Spleen (tissue), 11 donors: ENCODE measurements around the gene HOXC12. TPM values are rescaled to one million over a fixed set of nuclear protein-coding genes. Genes with fewer than 3 reads are reported as not detected.

Source experiments
- DNase-seq: peaks from one replicate; pipeline ENCODE4 v3.0.0-alpha.2; 2020
- H3K27ac ChIP-seq, 8 donors: fragments of 200-600 bp; sonication (generic) in 7 of 8; 1 replicate in 4 of 8; 2 replicates in 4 of 8; pipeline versions ENCODE4 v1.5.0 to v1.8.0; 2016 to 2021; ENCODE audit warnings: inconsistent platforms in 4 of 8, mild to moderate bottlenecking in 4 of 8, moderate library complexity in 1 of 8
- H3K27me3 ChIP-seq, 7 donors: fragments of 200-600 bp; sonication (generic) in 6 of 7; replicated peaks in 1 of 7; 1 replicate in 4 of 7; 2 replicates in 3 of 7; pipeline versions ENCODE4 v1.5.0 to v1.8.0; 2016 to 2021; ENCODE audit warnings: inconsistent platforms in 3 of 7, mild to moderate bottlenecking in 1 of 7
- H3K36me3 ChIP-seq, 6 donors: fragments of 200-600 bp; sonication (generic) in 5 of 6; 1 replicate in 4 of 6; 2 replicates in 2 of 6; pipeline versions ENCODE4 v1.5.0 to v1.8.0; 2016 to 2021; ENCODE audit warnings: inconsistent platforms in 2 of 6
- H3K4me1 ChIP-seq, 6 donors: fragments of 200-600 bp; sonication (generic) in 5 of 6; 1 replicate in 3 of 6; 2 replicates in 3 of 6; pipeline versions ENCODE4 v1.5.0 to v1.8.0; 2016 to 2021; ENCODE audit warnings: inconsistent platforms in 3 of 6
- H3K4me3 ChIP-seq, 8 donors: fragments of 200-600 bp; sonication (generic) in 7 of 8; 1 replicate in 4 of 8; 2 replicates in 4 of 8; pipeline versions ENCODE4 v1.5.0 to v1.8.0; 2016 to 2021; ENCODE audit warnings: inconsistent platforms in 4 of 8, mild to moderate bottlenecking in 4 of 8, moderate library complexity in 2 of 8
- H3K9me3 ChIP-seq, 8 donors: fragments of 200-600 bp; sonication (generic) in 7 of 8; 1 replicate in 4 of 8; 2 replicates in 4 of 8; pipeline versions ENCODE4 v1.5.0 to v1.8.0; 2016 to 2021; ENCODE audit warnings: inconsistent platforms in 4 of 8
- POLR2A ChIP-seq, 3 donors: fragments of 450-650 bp; IDR thresholded peaks; one replicate each; pipeline ENCODE4 v1.5.1; 2017; ENCODE audit warnings: antibody characterized with exemption in 3 of 3, mild to moderate bottlenecking in 1 of 3
- POLR2AphosphoS5 ChIP-seq, 3 donors: sonication (generic); formaldehyde crosslinking; IDR thresholded peaks; one replicate each; pipeline ENCODE4 v1.5.1; 2017; ENCODE audit warnings: antibody characterized with exemption in 3 of 3
- WGBS, 5 donors: extraction: QIAGEN DNeasy Blood & Tissue Kit in 3 of 5; methylation state at CpG; one replicate each; pipeline versions ENCODE4 v1.1.5 to v1.1.7; 2013 to 2018; 5-methylcytosine and 5-hydroxymethylcytosine counted together
- intact Hi-C: fragments of 100-400 bp; cut with DNase I; formaldehyde crosslinking; loops from one replicate; pipeline ENCODE4 v1.15.0; 2023; ENCODE audit warnings: low total_unique reads
- polyA plus RNA-seq, 3 donors: library from polyadenylated mRNA; stranded (reverse); fragments of 200-250 nt; gene quantifications; one replicate each; pipeline ENCODE4 v1.2.1, GENCODE V29; 2013
- total RNA-seq, 7 donors: library from RNA; depleted of rRNA in 3 of 7; stranded (reverse); fragments of >200 nt in 3 of 7; fragmentation: NEBNext Ultra II Directional in 4 of 7; extraction: Animal tissue kit (Norgen Biotek cat#: 25700) in 4 of 7; gene quantifications; one replicate each; pipeline versions ENCODE4 v1.1.0 to v1.2.1, GENCODE V29; 2016 to 2021
- TF ChIP-seq, protein P1 (sequence below), 11 experiments: fragments of 200-600 bp in 7 of 11; fragments of 450-650 bp in 4 of 11; sonication (generic) in 4 of 11; IDR thresholded peaks in 8 of 11; conservative IDR thresholded peaks in 3 of 11; 1 replicate in 7 of 11; 2 replicates in 4 of 11; pipeline versions ENCODE4 v1.4.0 to v1.8.0; 2016 to 2021; ENCODE audit warnings: antibody characterized with exemption in 11 of 11, inconsistent platforms in 4 of 11, mild to moderate bottlenecking in 1 of 11
- donor health status: healthy with polysubstance abuse.
- donor health status: DM: no; HTN: no; CAD: no; lungs with moderate emphysema.
- donor health status: DM: no; HTN: no; CAD: no.
- donor health status: Bipolar disorder and iron deficiency.
- donor health status: healthy.
- donor health status: DM: no; HTN: no; CAD: no.
- donor health status: DM: yes; HTN: yes; CAD: no.

HOXC12 gene
- total and polyA plus RNA-seq, 10 donors: not detected

DNA sequence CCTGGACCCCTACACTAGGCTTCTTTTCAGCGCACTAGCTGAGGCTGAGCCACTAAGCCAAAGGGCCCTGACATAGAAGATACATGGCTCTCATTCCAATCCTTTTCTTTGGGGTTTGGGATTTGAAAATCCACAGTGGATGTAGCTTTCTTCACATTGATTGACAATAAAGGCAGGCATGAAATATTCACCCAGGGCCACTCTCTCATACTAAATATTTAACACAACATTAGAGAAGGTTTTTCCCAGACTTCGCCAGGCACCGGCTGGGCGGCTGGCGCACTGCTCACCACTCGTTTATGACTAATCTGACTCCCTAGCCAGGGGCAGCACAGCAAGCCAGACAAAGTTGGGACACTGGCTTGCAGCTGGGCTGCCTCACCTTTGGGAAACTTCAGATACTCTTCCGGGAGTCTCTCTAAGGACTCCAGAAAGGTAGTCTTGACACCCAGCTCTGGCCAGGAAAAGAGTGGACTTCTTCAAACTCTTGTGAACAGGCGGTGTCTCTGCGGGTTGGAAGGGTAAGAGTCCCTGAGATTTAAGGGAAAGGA, 17.5 kb downstream of the HOXC12 start:
- Histone ChIP-seq H3K4me3 (no peak overlapping the region), H3K27me3 (peaks cover 24 to 100% (median 100%) of the 10 kb centered on the region in 7 donors), H3K36me3 (no peaks in the 10 kb centered on the region), H3K27ac (no peak overlapping the region), H3K9me3 (peaks cover 0 to 11% (median 0%) of the 10 kb centered on the region in 8 donors), H3K4me1 (peaks cover 12 to 30% (median 26%) of the 10 kb centered on the region in 6 donors)
- intact Hi-C loops: no loop called here
- no peak for TF ChIP-seq POLR2A (IDR thresholded peaks at IDR 0.05)
- WGBS, 5 donors: 26 to 39% (median 29%) methylated on average over 9 of the region's 9 CpGs
- DNase-seq: peak; percentile 18

DNA sequence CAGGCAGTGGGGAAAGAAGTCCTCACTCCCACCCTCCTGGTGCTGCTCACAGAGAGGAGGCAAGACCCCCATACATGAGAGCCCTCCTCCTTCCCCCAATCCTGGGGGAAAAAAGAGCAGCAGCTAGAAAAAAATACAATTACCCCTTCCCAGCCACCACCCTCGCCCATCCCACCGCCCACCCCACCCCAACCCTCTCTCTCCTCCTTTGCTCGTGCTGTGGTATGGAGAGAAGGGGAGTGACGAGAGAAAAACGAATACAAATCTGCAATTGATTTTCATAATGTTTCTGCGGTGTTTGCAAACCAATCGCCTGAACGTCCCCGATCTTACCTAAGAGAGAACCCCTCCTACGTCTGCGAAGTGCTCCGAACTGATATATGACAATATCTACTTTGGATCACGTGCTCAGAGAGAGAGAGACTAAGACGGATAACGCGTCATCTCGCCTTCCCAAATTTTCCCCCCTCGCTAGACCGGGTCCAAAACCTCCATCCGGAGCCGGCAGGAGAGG, 18.1 kb downstream of the HOXC12 start, which contains the start of gene HOXC11:
Gene HOXC11 (plus strand): TSS at position 405 of the 514 bp plus-strand sequence. CDS start 116 bp downstream, outside the sequence.
- H3K27me3 ChIP-seq: peaks cover 25 to 100% (median 100%) of the 10 kb centered on the region in 7 donors
- intact Hi-C loops: no loop called here
- peak within 1 kb of the TSS in 1 of 8 donors; percentile 62 for H3K4me3 ChIP-seq
- peaks cover 0 to 11% (median 0%) of the 10 kb centered on the region in 8 donors for H3K9me3 ChIP-seq
- H3K27ac ChIP-seq: no peak within 1 kb of the TSS
- WGBS, 5 donors: 6 to 13% (median 10%) methylated on average over 21 of the region's 21 CpGs
- TF ChIP-seq POLR2A (IDR thresholded peaks at IDR 0.05): no peak
- TF ChIP-seq, protein P1, sequence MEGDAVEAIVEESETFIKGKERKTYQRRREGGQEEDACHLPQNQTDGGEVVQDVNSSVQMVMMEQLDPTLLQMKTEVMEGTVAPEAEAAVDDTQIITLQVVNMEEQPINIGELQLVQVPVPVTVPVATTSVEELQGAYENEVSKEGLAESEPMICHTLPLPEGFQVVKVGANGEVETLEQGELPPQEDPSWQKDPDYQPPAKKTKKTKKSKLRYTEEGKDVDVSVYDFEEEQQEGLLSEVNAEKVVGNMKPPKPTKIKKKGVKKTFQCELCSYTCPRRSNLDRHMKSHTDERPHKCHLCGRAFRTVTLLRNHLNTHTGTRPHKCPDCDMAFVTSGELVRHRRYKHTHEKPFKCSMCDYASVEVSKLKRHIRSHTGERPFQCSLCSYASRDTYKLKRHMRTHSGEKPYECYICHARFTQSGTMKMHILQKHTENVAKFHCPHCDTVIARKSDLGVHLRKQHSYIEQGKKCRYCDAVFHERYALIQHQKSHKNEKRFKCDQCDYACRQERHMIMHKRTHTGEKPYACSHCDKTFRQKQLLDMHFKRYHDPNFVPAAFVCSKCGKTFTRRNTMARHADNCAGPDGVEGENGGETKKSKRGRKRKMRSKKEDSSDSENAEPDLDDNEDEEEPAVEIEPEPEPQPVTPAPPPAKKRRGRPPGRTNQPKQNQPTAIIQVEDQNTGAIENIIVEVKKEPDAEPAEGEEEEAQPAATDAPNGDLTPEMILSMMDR (IDR thresholded peaks at IDR 0.05 in 8 of 11, conservative IDR thresholded peaks at IDR 0.05 in 3 of 11): no peak
- H3K36me3 ChIP-seq: no peaks in the 10 kb centered on the region
- peaks cover 12 to 30% (median 26%) of the 10 kb centered on the region in 6 donors for H3K4me1 ChIP-seq
- DNase-seq: no peak

DNA sequence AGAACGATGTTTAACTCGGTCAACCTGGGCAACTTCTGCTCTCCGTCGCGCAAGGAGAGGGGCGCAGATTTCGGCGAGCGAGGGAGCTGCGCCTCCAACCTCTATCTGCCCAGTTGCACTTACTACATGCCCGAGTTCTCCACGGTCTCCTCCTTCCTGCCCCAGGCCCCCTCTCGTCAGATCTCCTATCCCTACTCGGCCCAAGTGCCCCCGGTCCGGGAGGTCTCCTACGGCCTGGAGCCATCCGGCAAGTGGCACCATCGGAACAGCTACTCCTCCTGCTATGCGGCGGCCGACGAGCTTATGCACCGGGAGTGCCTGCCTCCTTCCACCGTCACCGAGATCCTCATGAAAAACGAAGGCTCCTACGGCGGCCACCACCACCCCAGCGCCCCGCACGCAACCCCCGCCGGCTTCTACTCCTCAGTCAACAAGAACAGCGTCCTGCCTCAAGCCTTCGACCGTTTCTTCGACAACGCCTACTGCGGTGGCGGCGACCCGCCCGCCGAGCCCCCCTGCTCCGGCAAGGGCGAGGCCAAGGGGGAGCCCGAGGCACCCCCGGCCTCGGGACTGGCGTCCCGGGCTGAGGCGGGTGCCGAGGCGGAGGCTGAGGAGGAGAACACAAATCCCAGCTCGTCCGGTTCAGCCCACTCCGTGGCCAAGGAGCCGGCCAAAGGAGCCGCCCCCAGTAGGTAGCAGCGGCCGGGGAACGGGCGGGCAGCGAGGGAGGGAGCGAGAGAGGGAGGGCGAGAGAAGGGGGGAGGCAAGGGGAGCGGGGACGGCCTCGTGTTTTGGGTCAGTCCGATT, 18.7 kb downstream of the HOXC12 start:
- H3K4me1 ChIP-seq: peaks cover 12 to 35% (median 26%) of the 10 kb centered on the region in 6 donors
- H3K4me3 ChIP-seq: peak overlapping the region in 1 of 8 donors; percentile 62
- H3K27me3 ChIP-seq: peaks cover 27 to 100% (median 99%) of the 10 kb centered on the region in 7 donors
- TF ChIP-seq, protein P1 (IDR thresholded peaks at IDR 0.05 in 8 of 11, conservative IDR thresholded peaks at IDR 0.05 in 3 of 11): no peak
- TF ChIP-seq POLR2AphosphoS5 (IDR thresholded peaks at IDR 0.05): no peak
- no peak for TF ChIP-seq POLR2A (IDR thresholded peaks at IDR 0.05)
- H3K27ac ChIP-seq: no peak overlapping the region
- 4 to 16% (median 4%) methylated on average over 54 to 71 of the region's 71 CpGs for WGBS, 5 donors
- DNase-seq: peak; percentile 62
- intact Hi-C loops: no loop called here
- no peaks in the 10 kb centered on the region for H3K36me3 ChIP-seq
- H3K9me3 ChIP-seq: peaks cover 0 to 11% (median 0%) of the 10 kb centered on the region in 8 donors

DNA sequence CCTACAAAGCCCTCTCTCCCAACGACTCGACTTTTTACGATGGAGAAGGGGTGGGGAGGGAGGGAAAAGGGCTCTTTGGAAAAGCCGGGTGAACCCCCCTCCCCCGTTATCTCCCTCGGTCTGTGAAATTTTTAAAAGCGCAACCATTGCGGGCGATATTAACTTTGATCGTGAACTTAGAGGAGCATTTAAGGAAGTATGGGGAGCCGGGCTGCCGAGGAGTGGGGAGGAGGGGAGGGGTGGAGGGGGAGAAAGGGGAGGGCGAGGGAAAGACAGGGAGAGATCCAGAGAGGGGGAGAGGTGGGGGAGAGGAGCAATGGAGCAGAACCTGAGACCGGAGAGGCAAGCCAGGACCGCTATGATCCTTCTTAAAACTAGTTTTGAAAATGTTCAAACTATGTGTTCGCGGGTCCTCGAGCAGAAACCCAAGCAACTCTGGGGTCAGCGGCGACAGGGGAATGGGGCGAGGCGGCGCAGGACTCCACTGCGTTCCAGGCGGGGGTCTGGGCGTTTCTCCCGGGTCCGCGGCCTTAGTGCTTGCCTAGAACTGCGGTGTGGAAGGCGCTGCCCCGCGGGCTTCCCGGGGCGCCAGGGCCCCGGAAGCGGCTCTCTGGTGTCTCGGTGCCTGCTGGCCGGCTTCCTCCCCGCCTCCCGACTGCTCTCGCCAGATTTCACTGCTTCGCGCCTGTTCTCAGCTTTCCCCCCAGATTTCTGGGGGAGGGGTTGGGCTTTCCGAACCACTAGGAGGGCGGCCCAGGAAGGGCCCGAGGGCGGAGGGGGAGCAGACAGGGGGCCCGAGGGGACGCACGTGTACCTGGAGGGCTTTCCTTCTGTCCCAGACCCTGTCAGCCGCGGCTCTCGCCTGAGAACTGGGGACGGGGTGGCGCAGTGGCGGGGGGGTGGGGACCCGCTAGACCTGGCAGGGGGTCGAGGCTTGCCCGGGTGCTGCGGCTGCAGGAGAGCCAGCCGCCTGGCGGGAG, 19.7 kb downstream of the HOXC12 start, which contains the start of gene HOTAIR:
Gene HOTAIR (minus strand): TSS at position 871 of the 980 bp plus-strand sequence.
- Histone ChIP-seq H3K4me3 (peak within 1 kb of the TSS in 7 of 8 donors; percentile 13 to 62 (median 25)), H3K27me3 (peaks cover 27 to 100% (median 100%) of the 10 kb centered on the region in 7 donors), H3K4me1 (peaks cover 12 to 35% (median 26%) of the 10 kb centered on the region in 6 donors), H3K36me3 (no peaks in the 10 kb centered on the region), H3K27ac (no peak within 1 kb of the TSS), H3K9me3 (peaks cover 0 to 11% (median 0%) of the 10 kb centered on the region in 8 donors)
- no peak for DNase-seq
- TF ChIP-seq, protein P1 (IDR thresholded peaks at IDR 0.05 in 8 of 11, conservative IDR thresholded peaks at IDR 0.05 in 3 of 11): no peak
- no peak for TF ChIP-seq POLR2A (IDR thresholded peaks at IDR 0.05)
- no peak for TF ChIP-seq POLR2AphosphoS5 (IDR thresholded peaks at IDR 0.05)
- intact Hi-C loops: no loop called here
- WGBS, 5 donors: 2 to 6% (median 4%) methylated on average over 50 to 63 of the region's 63 CpGs
